NCI-H1694 treated with DMSO at 0.1 percent for 48 hours (cell line): ENCODE data around the gene FAM50B.
A peak's percentile ranks its signal among the peaks of the same experiment; 100 is the strongest.
"Not testable (repeated sequence)": the region's sequence is repeated elsewhere in the genome, so short reads cannot be mapped to it uniquely, and the experiment has no call there.

Experiments
- DNase-seq: peaks from one replicate; lab custom pipeline; 2025; lab: John Stamatoyannopoulos, UW

FAM50B gene

DNA sequence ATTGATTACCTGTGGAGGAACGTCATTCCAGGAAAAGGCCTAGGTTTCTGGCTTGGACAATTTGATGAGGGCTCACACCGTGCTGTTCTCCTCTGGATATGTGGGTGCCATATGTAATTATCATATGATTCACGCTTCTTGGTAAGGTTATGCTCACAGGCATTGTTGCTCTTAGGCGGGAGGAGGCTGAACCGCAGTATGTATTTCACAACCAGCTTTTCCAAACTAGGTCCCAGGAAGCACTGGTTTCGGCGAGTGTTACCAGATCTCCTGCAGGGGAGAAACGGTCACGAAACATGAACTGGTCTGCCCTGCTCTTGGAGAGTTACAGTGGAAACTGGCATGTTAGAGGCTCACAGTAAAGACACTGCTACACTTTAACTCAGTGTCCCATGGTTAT, 793 bp upstream of the FAM50B start:
- DNase-seq: no peak

DNA sequence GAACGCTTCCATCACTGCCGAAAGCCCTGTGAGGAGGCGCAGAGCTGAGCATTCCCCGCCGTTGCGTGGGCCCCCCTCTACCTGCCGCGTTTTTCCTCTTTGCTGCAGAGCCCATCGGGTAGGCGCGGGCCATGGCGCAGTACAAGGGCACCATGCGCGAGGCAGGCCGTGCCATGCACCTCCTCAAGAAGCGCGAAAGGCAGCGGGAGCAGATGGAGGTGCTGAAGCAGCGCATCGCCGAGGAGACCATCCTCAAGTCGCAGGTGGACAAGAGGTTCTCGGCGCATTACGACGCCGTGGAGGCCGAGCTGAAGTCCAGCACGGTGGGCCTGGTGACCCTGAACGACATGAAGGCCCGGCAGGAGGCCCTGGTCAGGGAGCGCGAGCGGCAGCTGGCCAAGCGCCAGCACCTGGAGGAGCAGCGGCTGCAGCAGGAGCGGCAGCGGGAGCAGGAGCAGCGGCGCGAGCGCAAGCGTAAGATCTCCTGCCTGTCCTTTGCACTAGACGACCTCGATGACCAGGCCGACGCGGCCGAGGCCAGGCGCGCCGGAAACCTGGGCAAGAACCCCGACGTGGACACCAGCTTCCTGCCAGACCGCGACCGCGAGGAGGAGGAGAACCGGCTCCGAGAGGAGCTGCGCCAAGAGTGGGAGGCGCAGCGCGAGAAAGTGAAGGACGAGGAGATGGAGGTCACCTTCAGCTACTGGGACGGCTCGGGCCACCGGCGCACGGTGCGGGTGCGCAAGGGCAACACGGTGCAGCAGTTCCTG, 693 bp downstream of the FAM50B start:
- no peak for DNase-seq

DNA sequence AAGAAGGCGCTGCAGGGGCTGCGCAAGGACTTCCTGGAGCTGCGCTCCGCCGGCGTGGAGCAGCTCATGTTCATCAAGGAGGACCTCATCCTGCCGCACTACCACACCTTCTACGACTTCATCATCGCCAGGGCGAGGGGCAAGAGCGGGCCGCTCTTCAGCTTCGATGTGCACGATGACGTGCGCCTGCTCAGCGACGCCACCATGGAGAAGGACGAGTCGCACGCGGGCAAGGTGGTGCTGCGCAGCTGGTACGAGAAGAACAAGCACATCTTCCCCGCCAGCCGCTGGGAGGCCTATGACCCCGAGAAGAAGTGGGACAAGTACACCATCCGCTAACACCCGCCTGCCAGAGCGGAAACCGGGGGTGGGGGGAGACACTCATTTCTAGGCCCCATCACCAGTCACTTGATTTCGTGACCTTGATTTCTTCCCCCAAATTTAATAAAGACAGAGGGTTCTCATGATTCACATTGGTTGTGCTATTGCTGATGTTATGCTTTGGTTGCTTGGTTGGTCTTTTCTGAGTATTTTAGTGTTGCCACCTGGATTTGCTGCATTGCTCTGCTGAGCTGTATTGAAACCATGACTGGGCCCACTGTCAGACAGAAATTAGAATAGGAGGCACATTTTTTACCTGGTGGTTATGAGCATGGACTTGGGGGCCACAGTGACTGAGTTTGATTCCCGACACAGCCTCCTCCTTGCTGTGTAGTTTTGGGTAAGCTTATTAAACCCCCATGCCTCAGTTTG, 1.5 kb downstream of the FAM50B start:
- DNase-seq: no peak

DNA sequence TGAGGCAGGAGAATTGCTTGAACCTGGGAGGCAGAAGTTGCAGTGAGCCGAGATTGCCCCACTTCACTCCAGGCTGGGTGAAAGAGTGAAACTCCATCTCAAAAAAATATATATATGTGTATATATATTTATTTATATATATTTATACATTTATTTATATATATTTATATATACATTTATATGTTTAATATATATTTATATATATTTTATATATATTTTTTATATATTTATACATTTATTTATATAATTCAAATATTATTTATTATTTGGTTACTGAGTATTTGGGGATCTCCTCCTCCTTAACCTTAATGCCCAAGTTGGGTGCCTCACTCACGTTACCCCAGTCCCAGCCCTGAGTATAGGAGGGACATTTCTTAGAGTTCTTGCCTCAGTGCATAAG, 2.7 kb downstream of the FAM50B start:
- DNase-seq: no peak

DNA sequence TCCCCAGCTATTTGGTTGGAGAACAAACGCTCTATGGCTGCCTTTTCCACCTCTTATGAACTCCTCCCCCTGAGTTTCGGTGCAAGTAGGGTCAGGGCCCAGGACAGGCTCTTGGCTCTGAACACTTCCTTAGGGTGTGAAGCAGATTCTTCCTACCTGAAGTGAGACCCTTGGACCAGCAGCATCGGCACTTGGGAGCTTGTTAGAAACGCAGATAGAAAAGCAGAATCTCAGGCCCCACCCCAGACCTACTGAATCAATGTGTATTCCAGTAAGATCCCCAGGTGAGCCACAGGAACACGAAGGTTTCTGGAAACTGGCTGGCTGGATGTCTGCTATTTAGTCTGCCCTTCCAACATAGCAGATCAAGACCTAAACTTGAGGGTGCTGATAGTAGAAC, 3.2 kb downstream of the FAM50B start:
- DNase-seq: no peak

DNA sequence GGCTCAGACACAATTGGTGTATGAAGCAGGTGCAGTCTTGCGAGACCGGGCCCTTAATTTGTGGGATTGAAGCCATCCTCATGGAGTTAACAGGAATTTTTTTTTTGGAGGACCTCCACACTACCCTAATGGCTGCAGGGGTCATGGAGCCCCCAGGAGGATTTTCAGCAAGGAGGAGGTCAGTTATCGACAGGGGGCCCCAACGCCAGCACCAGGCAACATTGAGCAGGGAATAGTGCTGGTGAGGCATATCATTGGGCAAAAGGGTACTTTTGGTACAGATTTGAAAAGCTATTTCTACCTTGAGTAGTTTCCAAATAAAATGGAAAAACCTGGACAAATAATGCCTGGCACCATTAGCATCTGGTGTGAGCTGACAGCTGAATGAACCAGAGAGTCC, 6.7 kb downstream of the FAM50B start:
- DNase-seq: no peak

DNA sequence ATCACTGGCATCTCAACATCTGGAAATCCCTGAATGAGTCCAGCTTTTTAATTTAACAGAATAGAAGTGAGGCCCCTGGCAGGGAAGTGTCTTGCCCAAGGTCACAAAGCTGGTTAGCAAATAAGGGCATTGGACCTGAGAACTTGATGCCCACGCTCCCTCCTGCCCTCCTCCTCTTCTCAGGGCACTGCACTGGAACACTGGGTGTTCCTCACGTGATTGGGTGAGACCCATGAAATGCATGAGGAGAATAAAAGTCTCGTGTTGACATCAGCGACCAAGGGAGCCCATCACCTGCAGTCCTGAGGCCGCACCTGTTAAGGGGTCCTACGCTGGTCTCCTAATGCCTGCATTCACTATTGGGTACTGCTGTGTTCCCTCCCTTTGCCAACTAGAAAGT, 7.4 kb downstream of the FAM50B start:
- DNase-seq: no peak

DNA sequence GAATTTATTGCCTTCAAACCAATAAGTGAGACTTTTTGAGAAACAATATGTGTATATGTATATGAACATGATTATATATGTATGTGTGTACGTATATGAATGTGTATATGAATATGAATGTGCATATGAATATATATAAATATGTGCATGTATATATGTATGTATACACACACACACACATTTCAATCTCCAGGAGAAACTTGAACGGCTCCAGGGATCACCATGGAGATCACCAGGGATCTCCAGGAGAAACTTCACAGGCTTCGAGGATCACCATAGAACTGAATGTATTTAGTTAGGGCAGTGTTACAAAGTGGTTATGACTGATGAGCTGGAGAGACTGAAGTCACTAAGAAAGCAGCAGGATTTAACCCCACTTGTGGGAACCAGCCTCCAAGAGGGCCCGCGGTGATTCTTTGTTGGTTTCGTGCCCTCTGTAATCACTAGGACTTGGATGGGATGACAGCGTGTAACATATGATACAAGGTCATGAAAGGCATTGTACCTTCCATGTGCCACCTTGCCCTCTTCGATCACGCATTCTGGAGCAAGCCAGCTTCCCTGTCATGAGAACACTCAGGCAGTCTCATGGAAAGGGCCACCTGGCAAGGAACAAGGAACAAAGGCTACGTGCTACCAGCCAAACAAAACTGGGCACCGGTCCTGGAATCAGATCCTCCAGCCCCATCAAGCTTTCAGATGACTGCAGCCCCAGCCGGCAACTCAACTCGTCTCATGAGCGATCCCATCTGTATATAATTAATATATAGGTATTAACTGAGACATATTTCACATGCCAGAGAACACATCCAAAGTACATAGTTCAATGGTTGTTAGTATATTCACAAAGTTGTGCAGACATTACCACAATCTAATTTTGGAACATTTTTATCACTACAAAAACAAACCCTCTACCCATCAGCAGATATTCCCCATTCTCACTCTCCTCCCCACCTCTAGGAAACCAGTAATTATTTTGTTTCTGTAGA, 8.6 kb downstream of the FAM50B start:
- DNase-seq: no peak

DNA sequence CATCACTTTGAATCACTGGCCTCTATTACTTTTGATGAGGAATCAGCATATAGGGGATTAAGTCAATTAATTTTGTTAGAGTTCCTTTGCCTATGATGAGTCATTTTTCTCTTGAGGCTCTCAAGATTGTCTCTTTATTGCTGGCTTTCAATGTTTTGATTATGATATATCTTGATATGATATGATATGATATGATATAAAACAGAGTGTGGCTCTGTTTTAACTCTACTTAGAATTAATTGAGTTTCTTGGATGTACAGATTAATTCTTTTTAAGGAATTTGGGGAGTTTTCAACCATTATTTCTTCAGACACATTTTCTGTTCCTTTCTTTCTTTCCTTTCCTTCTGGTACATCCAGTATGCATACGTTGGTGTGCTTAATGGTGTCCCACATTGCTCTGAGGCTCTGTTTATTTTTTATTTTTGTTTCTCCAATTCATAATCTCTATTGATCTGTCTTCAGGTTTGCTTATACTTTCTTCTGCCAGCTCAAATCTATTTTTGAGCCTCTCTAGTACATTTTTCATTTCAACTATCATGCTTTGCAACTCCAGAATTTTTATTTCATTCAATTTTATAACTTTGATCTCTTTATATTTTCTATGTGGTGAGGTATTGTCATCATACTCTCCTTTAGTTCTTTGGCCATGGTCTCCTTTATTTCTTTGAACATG, 10.8 kb downstream of the FAM50B start:
- no peak for DNase-seq

DNA sequence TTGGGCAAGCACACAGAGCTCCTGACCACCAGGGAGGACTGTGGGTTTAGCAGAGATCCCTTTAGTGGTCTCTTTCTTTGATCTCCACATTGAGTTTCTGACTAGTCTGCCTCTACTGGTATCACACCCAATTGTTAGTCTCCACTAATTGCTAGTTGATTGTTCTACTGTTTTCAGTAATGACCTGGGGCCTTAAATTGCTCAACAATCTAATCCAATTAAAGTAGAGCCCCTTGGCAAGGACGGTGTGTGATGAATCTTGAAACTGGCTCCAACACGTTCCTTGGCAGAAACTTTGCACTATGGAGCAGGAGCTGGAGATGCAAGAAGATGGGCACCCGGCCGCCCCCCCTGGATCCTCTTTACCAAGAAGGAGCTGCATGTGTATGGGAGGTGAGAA, 12.3 kb downstream of the FAM50B start:
- no peak for DNase-seq

DNA sequence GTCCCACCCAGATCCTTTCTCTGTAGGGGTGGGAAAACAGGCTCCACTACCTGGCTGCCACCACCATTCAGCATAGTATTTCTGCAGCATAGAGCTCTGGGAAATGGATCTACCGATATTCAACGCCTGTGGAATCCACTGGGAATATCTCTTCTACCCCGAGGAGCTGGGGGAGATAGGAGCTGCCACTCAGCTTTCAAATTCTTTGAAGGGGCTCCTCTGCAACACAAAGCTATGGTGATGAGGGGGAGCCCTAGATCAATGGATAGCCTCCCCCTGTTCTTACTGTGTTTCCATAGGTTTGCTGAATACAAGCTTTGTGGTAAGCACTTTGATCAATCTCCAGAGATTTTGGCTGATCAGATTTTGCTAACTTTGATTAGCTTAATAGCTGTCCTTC, 12.9 kb downstream of the FAM50B start:
- no peak for DNase-seq

DNA sequence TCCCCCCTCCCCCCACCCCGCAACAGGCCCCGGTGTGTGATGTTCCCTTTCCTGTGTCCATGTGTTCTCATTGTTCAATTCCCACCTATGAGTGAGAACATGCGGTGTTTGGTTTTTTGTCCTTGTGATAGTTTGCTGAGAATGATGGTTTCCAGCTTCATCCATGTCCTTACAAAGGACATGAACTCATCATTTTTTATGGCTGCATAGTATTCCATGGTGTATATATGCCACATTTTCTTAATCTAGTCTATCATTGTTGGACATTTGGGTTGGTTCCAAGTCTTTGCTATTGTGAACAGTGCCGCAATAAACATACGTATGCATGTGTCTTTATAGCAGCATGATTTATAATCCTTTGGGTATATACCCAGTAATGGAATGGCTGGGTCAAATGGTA, 14.1 kb downstream of the FAM50B start:
- not testable (repeated sequence) for DNase-seq

DNA sequence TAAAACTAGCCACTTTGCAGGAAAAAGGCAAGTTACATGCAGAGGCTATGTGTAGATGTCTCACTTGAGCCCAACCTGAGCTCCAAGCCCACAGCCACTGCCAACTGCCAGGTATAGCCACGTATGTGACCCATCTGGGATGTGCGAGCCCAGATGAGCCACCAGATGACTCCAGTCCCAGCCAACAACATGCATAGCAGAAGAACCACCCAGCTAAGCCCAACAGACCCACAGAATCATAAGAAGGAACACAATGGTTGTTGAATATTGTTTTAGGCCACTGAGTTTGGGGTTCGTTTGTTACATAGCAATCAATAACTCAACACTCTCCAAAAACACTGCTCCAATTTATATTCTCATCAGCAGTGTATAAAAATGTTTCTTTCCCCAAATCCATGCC, 16.3 kb downstream of the FAM50B start:
- DNase-seq: no peak

DNA sequence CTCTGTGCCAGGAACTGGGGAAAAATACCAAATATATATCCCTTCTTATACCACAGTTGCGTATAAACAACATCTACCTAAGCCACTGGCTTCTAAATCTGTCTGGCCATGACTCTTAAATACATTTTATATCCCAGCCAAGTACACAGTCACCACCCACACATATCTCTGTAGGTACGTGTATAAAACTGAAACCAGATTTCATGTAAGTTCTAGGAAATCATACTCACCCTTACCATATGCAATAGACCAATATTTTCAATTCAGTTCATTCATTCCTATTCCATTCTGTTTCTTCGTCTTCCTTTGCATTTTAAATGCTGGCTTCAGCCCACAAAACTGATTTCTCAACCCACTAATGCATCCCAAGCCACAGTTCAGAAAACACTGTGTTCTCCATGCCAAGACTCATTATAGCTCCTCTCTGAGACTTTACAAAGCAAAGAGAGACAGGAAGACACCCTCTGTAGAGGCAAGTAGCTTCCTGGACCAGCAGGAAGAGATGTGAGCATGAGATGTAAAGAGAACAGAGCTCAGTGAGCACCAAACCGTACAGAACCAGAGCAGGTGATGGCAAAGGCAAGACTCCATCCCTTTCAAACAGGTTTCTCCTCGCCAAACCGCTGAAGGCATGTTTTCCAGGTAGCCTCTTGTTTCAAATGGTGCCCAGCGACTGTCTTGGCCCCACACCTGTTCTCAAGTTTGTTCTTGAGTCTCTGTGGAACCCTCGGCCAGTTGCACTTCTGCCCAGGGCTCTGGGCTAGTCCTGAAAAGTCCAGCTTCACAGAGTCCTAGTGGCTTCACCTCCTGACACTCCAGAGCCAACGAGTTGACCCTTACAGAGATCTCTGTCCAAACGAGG, 18.7 kb downstream of the FAM50B start:
- no peak for DNase-seq

DNA sequence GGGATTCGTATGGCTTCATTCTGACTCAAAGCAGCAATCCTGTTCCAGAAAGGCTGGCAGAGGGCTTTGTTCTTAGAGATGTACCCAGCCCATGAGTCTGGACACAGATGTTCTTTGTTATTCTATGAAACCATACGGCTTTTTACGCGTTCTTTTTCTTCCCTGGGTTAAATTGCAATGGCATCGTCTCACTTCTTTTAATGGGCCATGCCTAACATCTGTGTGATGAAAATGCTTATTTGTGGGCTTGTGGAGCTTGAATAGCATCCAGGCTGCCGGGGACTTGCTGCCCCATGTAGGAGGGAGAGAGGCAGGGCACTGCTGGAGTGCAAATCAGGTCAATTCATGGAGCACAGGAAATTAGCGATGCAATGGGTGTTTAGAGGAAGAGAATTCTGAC, 19.4 kb downstream of the FAM50B start:
- DNase-seq: peak; percentile 45

DNA sequence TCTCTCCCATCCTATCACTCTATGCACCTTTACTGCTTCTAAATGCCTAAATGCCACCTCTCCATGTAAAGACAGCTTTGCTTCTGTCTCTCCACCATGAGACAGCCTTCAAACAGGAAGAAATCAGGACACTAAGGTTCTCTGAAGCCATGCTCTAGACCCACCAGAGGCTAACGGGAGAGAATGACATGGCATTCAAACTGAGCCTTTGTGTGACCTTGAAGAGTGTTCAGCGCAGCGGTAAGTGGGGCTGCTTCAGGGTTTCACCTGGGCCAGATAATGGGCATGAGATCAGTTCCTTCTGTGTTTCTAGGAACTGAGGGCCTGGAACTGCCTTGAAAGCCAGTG, 20.1 kb downstream of the FAM50B start:
- DNase-seq: no peak

DNA sequence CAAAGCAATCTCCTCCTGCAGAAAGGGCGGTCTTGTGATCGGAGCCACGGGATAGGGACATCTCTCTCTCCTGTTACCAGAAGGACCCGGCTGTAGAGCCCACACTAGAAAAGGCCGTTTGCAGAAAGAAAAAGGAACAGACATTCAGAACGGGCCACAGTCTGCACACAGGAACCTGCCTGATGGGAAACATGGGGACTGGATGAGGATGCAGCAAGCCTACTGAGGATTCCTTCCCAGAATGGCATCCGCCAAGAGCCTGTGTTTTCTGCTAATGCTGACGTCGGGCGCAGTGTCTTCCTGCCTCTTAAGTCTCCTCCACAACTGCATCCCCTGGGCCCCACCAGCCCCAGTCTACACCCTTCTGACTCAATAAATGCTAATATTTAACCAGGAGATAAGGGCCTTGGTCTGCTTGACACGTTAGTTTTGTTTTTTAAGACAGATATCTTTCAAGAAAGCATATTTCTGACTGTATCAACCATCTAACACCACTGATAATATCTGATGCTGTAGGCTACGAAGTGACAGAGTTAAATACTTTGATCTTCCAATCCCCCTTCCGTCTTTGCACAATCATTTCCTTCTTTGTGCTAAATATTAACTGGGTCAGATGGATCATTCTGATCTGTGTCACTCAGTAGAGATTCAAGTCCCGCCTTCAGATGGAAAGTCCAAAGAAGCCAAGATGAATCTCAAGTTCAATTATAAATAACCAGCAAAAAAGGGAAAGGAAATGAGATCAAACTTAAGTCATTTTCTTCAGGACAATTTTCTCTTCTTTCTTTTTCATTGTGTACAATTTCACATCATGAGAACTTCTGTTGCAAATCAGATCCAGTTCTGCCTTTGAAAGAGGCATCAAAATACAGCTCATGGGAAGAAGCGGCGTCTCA, 20.7 kb downstream of the FAM50B start:
- no peak for DNase-seq

DNA sequence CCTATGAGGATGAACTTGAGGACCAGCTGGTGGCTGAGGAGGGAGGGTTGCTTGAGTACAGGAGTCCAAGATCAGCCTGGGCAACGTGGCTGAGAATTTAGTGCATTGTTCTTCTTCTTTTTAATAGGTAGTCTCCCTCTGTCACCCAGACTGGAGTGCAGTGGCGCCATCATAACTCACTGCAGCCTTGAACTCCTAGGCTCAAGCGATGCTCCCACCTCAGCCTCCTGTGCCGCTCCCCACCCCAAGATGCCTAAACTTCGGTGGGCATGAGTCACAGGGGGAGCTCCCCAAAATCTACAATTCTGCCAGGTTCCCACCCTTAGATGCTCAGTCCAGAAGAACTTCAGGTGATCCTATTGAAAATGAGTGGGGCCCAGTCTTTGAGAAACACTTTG, 21.4 kb downstream of the FAM50B start:
- DNase-seq: no peak

DNA sequence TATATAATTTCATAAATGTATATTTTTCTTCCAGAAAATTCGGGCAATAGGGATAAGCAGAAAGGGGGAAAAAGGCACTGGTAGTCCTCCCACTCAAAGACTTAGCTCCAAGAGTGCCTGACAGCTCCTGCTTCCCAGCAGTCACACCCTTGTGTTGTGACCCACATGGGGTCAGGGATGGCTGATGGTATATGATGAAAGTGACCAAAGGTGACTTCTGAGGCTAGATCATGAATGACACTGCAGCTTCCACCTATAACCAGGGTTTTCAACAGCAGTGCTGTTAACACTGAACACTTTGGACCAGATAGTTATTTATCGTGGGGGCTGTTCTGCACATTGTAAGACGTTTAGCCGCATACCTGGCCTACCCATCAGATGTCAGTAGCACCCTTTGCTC, 22.3 kb downstream of the FAM50B start:
- DNase-seq: no peak

DNA sequence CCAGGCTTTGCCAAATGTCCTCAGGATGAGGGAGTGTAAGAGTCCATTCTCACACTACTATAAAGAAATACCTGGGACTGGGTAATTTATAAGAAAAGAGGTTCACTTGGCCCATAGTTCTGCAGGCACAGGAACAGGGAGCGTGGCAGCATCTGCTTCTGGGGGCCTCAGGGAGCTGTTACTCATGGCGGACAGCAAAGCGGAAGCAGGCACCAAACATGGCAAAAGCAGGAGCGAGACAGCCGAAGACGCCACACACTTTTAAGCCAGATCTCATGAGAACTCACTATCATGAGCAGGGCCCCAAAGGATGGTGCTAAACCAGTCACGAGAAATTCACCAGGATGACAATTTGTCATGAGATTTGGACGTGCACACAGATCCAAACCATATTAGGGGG, 22.8 kb downstream of the FAM50B start:
- DNase-seq: no peak
